NOMO-1 treated with dmso at 0.1 percent for 144 hours (cell line): ENCODE measurements around the gene NEIL1.
A peak's percentile ranks its signal among the peaks of the same experiment; 100 is the strongest.

Experiments used
- DNase-seq: peaks from one replicate; lab custom pipeline; 2025; ENCODE audit not compliant: unreplicated experiment; lab: John Stamatoyannopoulos, UW

NEIL1 gene

GRCh38 chr15:75355369-75355768 lies 8.5 kb downstream of the NEIL1 start:
- DNase-seq = no peak

- no peak for DNase-seq
These were observed 9.2 kb downstream of the NEIL1 start for GRCh38 chr15:75356006-75356405.

GRCh38 chr15:75356517-75356916 lies 9.7 kb downstream of the NEIL1 start:
- DNase-seq = no peak

GRCh38 chr15:75357976-75358673 lies 11.3 kb downstream of the NEIL1 start:
- DNase-seq = no peak

DNA sequence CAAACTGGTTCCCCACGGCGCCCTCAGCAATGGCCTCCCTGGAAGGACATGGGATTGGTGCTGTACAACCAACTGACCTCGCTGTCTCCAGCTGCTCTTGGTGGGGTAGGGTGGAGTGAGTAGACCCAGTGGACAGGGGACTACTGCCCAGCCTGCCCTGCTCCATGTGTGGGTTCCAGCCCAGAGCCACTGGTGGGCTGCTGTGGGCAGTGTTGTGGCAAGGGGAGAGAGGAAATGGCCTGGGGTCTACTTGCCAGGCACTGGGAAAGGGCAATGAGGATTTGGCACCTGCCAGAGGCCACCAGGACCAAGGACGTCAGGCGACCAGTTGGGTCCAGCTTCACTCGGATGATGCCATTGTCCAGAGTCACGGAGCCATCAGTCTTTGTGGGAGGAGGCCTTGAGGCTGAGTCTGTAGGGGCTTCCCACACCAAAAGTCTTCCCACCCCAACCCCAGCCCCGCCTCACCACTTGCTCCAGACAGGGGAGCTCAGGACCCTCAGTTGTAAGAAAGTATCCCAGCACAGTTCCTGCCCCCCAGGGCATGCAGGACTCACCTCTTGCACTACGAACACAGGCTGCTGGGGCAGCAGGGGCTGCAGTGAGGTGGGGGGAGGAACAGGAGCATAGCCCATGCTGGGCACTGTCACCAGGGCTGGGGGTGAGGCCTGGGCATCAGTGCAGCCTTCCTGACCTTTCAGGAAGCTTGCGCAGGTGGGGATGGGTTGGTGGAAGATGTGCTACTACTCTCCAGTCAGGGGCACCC lies 12.1 kb downstream of the NEIL1 start:
- DNase-seq = no peak

- no peak for DNase-seq
These were observed 12.9 kb downstream of the NEIL1 start for GRCh38 chr15:75359537-75360250.

DNA sequence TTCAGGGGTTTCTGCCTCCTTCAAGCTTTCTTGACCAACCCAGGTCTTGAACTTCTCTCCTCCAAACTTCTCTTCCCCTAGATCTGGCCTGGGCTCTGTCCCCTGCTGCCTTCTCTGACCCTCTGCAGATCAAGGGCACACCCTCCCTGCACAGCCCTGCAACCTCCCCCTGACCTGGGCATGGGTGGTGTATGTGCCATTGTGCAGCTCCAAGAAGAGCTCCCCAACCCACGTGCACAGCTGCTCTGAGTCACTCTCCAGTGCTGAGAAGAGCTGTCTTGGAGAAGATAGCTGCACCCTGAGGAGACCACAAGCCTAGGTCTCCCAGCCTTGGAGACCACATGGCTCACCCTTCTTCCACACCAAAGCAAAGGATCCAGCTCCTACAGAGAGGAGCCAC lies 13.6 kb downstream of the NEIL1 start:
- no peak for DNase-seq

- no peak for DNase-seq
These were observed 14.0 kb downstream of the NEIL1 start for GRCh38 chr15:75360856-75361255.

DNA sequence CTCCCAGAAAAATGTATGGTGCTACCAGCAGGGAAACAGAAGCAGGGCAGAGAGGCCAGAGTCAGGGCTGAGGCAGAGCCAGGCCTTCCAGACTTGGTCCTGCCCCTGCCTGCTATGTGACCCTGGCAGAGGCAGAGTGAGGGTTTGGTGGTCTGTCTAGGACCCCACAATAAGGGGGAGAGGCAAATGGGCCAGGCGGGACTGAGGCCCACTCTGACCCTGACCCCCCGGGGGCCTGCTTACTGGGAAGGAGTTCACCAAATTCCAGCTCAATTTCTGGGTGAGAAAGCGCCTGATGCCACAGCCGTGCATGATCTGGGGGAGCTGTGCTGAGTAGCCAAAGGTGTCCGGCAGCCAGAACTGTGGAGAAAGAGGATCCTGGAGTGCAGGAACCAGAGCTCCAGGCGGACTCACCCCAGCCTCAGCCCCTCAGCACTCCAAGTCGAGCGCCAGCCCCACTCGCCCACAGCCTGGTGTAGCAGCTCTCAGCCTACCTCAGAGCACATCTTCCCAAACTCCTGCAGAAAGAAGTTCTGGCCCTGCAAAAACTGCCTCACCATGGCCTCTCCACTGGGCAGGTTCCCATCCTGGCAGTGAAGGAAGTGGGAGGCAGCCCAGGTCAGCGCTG lies 14.6 kb downstream of the NEIL1 start:
- DNase-seq = no peak

DNA sequence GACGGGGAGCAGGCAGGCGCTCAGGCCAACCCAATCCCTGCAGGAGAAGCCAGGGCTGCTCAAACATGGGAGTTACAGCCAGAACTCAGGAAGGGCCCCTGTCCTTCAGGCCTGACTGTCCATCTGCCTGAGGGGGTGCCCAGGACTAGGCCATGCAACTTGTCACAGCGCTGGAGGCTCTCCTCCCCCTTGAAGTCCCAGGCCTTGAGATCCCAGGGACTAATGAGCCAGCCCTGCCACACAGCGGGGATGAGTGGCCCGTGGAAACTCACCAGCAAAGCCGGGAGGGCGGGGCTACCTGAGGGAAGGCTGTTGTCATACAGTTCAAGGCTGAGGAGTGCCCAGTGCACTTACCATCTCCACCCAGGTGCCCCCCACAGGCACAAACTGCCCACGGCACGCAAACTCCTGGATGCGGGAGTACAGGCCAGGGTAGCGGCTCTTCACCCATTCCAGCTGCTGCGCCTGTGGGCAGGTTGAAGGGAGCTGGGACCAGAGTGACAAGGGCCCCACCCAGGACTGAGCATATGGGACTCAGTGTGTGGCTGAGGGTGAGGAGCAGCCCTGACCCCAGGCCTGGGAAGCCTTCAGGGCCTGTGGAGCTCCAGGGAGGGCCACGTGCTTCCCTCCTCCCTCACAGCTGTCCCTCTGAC lies 15.3 kb downstream of the NEIL1 start:
- DNase-seq = no peak

DNA sequence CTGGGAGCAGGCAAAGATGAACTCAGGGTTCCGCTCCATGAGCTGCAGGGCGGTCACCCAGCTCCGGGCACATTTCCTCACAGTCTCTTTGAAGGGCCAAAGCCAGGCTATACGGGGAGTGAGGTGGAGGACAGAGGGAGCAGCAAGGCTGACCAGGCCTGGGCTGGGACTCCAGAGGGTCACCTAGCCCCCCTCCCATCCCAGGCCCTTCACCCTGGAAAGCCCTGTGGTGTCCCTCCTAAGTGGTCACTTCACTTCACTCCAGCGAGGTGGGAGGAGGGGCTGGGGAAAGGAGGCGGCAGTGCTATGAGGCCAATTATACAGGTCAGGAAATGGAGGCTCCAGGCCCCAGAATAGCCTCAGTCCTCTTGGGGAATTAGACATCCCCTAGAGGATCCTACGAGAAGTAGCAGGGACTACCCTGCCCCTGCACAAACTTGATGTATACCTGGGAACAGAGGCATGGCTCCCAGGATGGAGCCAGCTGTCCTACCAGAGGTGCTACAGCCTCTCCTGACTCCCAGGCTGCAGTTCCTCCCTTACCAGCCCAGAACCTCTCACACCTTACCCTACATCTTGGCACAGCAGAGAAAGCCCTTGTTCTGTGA lies 15.9 kb downstream of the NEIL1 start:
- DNase-seq = no peak

GRCh38 chr15:75363786-75364185 lies 16.9 kb downstream of the NEIL1 start:
- DNase-seq = no peak

DNA sequence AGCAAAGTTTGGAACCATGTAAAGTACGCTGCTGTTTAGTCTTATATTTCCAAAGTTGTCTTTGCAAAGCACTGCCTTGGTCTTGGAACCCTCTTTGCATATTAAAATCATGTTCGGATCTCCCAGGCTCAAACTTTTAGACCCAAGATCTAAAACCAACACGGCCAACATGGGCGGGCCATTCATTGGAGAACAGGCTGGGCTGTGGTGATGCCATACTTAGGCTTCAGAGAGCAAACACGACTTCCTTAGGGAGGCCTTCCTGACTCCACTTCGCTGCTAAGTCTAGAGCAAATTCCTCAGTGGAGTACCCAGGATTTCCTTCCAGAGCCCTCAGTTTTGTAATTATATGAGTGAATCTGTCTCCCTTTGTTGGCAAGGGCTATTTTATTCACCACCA lies 18.0 kb downstream of the NEIL1 start:
- no peak for DNase-seq

DNA sequence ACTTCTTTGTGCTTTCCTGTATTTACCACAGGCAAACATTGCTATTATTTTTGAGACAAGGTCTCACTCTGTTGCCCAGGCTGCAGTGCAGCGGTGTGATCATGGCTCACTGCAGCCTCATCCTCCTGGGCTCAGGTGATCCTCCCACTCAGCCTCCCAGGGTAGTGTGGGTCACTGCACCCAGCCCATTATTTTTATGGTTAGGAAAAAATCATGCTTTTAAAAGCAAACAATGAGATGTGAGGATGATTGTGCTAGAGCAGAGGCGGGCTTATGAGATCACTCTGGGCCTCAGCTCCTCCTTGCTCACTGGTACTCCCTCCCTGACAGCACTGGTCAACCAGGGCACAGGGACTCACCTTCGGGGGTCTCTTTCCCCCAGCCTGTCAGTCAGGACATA lies 19.3 kb downstream of the NEIL1 start:
- no peak for DNase-seq

- DNase-seq = no peak
These were observed 20.2 kb downstream of the NEIL1 start for GRCh38 chr15:75367006-75367405.

DNA sequence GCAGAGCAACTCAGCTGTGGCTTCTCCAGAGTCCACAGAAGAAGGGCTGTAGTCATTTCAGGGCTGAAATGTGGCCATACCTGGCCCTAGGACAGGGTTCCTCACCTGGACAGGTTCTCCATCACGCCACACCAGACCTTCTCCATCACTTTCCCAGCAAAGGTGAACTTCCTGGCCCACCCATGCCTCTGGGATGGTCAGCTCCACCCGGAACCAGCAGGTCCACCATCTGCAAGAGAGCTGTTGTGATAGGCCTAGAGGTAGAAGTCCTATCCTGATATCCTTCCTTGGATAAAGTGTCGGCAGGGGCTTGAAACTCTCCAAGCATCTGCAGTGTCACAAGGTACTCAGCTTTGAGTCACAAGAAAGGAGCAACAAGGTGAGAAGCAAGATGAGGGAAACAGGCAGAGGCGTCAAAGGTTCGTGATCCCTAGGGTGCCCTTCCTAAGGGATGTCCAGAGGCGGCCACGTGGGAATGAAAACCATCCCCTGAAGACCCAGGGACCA lies 20.6 kb downstream of the NEIL1 start:
- DNase-seq = no peak

- DNase-seq = peak; percentile 91
These were observed 21.3 kb downstream of the NEIL1 start, which contains the start of gene MAN2C1 for GRCh38 chr15:75367913-75368688. MAN2C1 (minus strand) TSS chr15:75368607; CDS start chr15:75368583, 24 bp downstream.

GRCh38 chr15:75368689-75369239 lies 21.9 kb downstream of the NEIL1 start:
- no peak for DNase-seq

DNA sequence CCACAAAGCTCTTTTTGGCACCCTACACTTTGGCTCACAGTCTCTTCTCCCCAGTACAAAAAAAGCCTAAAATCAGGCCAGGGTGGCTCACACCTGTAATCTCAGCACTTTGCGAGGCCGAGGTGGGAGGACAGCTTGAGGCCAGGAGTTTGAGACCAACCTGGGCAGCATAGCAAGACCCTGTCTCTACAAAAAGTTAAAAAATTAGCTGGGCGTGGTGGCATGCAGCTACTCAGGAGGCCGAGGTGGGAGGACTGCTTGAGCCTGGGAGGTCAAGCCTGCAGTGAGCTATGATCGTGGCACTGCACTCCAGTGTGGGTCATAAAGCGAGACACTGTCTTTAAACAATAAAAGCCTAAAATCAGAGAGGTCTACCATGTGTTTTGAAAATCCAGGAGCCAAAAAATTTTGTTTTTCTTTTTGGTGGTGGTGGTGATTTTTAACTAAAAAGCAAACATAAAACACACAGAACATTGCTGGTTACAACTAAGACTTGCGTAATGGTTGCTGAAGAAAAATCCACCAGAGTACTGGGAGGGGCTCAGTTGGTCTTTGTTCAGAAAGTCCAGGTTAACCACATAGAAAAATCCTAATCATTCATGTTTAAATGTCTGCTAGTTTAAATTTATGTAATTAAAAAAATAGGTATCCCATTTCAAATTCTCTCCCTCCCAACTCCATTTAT lies 23.2 kb downstream of the NEIL1 start:
- no peak for DNase-seq
